Fibroblast of the aortic adventitia (primary cell): Measurements from ENCODE around the gene NPLOC4. TPM values are rescaled to one million over a fixed set of nuclear protein-coding genes. Genes with fewer than 3 reads are reported as not detected.

Experiments used
- DNase-seq: peaks from one replicate; pipeline ENCODE4 v3.0.0-alpha.2; 2010; ENCODE audit warnings: low read depth
- H3K4me3 ChIP-seq: 2 replicates; pipeline ENCODE4 v1.5.1; 2011; ENCODE audit warnings: low read depth, mild to moderate bottlenecking, control low read depth, low read length, moderate library complexity
- total RNA-seq: library from RNA; depleted of rRNA; stranded (reverse); fragments of >200 nt; gene quantifications from 2 replicates; pipeline ENCODE4 v1.2.3, GENCODE V29; 2012; ENCODE audit warnings: low replicate concordance
- TF ChIP-seq, protein P1 (sequence below): IDR thresholded peaks from 2 replicates; pipeline ENCODE4 v1.5.1; 2011; ENCODE audit warnings: mild to moderate bottlenecking, low read length, control low read depth, inconsistent platforms; ENCODE audit not compliant: insufficient read depth

Gene NPLOC4
- total RNA-seq, 1 donor = 60.3 TPM

DNA sequence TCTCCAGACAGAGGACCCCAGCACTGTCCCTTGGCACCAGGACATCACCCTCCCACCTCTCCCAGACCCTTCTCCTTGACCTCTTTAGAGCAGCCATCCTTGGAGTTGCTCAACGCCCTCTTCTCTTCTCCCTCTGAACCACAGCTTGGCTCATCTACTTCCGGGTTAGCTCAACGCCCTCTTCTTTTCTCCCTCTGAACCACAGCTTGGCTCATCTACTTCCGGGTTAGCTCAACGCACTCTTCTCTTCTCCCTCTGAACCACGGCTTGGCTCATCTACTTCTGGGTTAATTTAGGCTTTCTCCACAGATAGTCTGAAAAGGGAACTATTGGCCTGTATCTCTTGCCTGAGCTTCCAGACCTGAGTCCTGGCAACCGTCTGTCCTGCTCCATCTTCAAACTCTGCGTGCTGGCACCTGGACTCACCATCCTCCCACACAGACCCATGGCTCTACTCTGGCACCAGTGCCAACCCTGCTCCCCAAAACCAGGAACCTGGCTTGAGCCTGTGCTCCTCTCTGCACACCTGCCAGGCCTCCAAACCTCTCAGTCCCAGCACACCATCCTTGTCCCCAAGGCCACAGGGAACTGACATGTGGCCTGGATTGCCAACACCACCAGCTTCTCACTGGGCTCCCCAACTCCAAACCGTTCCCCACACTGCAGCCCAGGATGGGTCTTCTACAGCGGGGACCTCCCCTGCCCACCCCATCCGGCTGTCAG is 59.5 kb downstream of the NPLOC4 start:
- peak; percentile 43 for DNase-seq
- TF ChIP-seq, protein P1, sequence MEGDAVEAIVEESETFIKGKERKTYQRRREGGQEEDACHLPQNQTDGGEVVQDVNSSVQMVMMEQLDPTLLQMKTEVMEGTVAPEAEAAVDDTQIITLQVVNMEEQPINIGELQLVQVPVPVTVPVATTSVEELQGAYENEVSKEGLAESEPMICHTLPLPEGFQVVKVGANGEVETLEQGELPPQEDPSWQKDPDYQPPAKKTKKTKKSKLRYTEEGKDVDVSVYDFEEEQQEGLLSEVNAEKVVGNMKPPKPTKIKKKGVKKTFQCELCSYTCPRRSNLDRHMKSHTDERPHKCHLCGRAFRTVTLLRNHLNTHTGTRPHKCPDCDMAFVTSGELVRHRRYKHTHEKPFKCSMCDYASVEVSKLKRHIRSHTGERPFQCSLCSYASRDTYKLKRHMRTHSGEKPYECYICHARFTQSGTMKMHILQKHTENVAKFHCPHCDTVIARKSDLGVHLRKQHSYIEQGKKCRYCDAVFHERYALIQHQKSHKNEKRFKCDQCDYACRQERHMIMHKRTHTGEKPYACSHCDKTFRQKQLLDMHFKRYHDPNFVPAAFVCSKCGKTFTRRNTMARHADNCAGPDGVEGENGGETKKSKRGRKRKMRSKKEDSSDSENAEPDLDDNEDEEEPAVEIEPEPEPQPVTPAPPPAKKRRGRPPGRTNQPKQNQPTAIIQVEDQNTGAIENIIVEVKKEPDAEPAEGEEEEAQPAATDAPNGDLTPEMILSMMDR = no peak
- H3K4me3 ChIP-seq = peak overlapping the region; percentile 42

DNA sequence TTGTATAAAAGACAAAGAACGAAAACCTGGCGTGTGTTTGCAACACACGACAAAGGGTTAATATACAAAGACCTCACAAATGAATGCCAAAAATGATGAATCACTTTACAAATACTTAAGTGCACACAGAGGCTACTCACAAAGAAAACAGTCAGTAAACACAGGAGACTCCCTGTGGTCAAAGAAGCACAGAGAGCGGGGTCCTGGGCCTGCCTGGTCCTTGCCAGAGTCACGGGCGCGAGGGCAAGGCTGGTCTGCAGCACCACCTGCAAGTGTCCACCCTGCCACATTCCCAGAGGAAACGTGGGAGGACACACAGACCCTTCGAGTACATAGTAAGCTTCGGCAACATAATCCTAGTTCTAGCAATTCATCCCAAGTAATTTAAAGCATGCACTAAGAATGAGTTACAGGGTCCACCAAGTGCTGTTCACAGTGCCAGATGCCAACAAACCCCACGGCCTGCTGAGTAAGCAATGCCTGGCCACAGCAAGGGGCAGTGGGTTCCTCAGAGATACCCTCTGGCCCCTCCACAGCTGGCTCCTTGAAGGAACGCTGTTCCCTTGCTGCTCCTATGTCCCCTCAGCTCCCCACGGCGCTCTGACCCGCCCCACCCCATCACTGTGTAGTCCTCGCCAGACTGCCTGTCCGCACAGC is 60.2 kb downstream of the NPLOC4 start:
- H3K4me3 ChIP-seq = peak overlapping the region; percentile 42
- DNase-seq = peak; percentile 86
- TF ChIP-seq, protein P1 = peak; percentile 7

DNA sequence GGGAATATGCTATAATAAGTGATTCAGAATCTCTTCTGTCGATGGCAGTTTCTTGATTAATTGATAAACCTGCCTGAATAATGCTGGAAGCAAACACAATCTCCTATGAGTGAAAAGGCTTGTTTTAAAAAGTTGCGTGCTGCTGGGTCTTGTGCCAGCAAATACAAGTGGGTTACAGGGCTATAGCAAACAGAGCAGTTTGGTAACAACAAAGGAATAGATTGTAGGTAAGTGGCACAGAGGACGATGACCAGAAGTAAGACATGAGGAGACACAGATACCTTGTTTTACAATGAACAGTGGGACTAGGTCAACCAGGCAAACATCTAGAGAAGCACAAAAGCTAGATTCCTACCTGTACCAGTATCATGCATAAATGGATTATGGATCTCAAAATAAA is 61.1 kb downstream of the NPLOC4 start:
- DNase-seq = no peak
- TF ChIP-seq, protein P1 = no peak

DNA sequence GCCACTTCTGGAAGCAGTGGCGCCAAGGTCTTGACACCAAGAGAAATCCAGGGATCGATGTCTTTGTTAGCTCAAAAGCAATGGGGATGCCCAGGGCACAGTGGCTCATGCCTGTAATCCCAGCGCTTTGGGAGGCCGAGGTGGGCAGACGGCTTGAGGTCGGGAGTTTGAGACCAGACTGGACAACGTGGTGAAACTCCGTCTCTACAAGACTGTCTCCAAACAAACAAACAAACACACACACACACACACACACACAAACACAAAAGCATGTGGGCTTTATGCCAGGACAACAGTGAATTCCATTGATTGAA is 62.3 kb downstream of the NPLOC4 start:
- TF ChIP-seq, protein P1 = no peak
- no peak overlapping the region for H3K4me3 ChIP-seq
- no peak for DNase-seq

More for the DNA sequence above, 61.1 kb downstream of the NPLOC4 start:
- no peak overlapping the region for H3K4me3 ChIP-seq

DNA sequence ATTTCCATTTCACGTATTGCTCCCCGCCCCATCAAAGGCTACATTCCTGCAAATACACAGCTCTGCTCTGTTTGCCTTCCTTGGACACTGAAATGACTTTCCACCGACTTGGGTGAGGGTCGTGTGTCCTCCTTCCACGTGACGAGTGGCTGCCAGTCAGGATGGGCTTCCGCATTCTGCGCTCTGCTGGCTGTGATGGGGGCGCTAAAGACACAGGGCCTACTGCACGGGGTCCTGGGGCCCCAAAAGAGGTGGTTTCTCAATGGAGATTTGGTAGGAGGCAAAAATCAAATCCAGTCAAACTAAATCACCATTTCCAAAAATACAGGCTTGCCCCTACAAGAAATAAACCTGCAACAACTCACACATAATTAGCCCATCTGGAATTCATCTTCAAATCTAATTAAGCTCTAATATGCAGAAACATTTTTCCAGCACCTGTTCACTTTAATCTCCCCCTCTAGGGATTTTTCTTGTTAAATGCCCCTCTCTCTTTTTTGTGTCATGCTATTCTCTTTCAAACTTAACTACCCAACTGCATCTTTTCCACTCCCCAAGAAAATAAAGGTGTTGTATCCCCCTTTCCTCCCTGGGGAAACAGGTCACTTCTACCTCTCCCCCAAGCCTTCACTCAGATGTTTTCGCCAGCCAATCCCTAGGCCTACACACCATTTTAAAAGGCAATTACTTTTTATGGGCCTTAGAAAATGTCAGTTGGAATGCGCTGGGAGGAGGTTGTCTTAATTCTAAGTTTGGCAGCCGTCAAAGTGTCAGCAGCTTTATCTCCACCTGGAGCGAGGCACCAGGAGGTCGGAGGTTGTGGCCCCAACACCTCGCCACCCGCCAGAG is 62.9 kb downstream of the NPLOC4 start:
- DNase-seq = no peak
- H3K4me3 ChIP-seq = no peak overlapping the region
- TF ChIP-seq, protein P1 = no peak

DNA sequence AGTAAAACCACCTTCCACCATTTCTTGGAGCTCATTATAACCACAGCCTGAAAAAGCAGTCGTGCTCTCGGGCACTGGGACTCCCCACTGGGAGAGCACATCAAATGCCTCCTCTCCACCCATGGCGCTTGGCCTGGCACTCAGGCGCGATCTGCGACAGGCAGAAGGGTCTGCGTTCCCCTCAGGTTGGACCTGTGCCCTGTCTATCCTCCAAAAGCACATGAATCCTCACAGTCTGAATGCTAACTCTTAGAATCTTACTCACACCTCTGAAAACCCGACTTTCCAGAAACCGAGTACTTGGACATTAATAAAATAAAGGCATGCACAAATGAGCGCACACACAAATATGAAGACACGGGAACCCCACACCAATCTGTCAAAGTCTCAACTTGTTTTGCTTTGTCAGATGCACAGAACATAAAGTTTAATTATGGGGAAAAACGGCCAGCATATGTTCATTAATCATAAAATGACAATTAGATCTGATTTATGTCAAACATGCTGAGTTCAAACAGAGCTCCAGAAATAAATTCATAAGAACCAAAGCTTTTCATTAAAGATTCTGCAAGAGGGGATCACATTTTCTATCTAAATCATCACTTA is 64.2 kb downstream of the NPLOC4 start:
- no peak for DNase-seq
- no peak overlapping the region for H3K4me3 ChIP-seq
- TF ChIP-seq, protein P1 = no peak
